ENCODE measurements around the gene STK39.

DNA sequence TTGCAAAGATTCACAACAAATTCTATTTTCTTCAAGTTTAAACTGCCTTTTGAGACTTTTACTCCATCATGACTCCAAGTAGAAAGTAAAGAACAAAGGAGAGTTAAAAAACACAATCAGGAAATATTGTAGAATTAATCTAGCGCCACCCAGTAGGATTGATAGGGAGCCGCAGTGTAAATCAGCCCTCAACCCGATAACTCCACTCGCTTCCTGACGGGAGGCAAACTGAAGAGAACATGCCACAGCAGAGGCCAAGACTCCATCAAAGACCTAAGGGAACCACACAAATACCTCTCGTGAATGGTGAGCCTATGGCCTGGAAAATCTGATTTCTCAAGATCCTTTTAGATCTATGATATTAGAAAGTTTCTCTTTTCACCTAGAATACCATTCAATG is 319.0 kb downstream of the STK39 start:
- no peak for TF ChIP-seq GATA2 (IDR thresholded peaks at IDR 0.05; ENCODE audit: low read depth, low read length)
- no peak for TF ChIP-seq GATA3 (IDR thresholded peaks at IDR 0.05; ENCODE audit: low read depth, low read length)

All from SH-SY5Y (cell line).